HG02938 (cell line): ENCODE results near the gene SKI.
A peak's percentile ranks its signal among the peaks of the same experiment; 100 is the strongest.

ENCODE experiments used
- ATAC-seq: cut with Tn5 transposase; IDR thresholded peaks from one replicate; pipeline ENCODE4 v1.9.1; 2021; ENCODE audit warnings: mild to moderate bottlenecking, moderate library complexity; ENCODE audit not compliant: unreplicated experiment

SKI gene

GRCh38 chr1:2193514-2194281 lies 34.4 kb upstream of the SKI start:
- ATAC-seq = no peak

DNA sequence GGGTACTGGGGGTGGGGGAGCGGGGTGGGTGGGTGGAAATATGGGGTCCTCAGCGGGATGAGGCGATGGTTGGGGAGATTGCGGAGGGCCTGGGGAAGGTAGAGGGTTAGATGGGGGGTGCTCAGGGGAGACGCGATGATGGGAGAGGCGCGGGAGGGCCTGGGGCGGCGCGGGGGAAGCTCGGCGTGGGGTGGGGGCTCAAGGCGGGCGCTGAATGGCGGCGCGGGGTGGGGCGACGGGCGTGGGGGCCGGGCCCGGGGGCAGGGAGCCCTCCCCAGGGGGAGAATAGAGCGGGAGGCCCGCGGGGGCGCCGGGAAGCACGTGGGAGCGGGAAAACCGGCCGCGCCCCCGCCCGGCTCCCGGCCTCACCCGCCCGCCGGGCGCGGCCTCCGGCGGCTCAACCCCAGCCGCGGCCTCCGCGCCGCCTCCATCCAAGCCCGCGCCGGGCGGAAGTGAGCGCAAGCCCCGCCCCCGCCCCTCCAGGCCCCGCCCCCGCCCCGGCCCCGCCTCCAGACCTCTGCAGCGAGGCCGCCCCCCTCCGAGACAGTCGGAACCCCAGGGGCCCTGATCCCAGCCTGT lies 33.7 kb upstream of the SKI start, which contains the start of gene FAAP20:
FAAP20 (minus strand) TSS at position 454 of the 579 bp plus-strand sequence; CDS start at position 431, 23 bp downstream.
- peak; percentile 48 for ATAC-seq

- ATAC-seq = peak; percentile 58
Measured at GRCh38 chr1:2194898-2195673, 33.0 kb upstream of the SKI start.

GRCh38 chr1:2195785-2196184 lies 32.3 kb upstream of the SKI start:
- ATAC-seq = no peak

GRCh38 chr1:2196901-2197638 lies 31.0 kb upstream of the SKI start:
- ATAC-seq = no peak

- no peak for ATAC-seq
Measured at GRCh38 chr1:2197707-2198165, 30.4 kb upstream of the SKI start.

DNA sequence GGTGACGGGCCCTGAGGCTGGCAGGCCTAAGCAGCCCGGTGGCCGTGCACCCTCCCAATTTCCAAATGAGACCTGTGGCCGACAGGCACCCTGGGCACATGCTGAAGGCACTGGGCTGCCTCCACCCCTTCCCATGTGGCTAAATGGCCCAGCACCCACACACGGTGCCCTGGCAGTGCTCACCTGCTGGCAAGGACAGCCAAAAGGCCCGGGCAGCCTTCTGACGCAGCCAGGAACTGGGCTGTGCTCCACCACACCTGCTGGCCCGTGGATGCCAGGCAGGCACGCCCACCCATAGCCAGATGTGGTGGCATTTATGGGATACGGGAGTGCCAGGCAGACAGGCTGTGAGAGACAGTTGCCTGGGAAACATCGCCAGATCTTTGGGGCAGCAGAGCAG lies 29.5 kb upstream of the SKI start:
- ATAC-seq = no peak

- peak; percentile 35 for ATAC-seq
Measured at GRCh38 chr1:2199042-2199810, 28.9 kb upstream of the SKI start.

DNA sequence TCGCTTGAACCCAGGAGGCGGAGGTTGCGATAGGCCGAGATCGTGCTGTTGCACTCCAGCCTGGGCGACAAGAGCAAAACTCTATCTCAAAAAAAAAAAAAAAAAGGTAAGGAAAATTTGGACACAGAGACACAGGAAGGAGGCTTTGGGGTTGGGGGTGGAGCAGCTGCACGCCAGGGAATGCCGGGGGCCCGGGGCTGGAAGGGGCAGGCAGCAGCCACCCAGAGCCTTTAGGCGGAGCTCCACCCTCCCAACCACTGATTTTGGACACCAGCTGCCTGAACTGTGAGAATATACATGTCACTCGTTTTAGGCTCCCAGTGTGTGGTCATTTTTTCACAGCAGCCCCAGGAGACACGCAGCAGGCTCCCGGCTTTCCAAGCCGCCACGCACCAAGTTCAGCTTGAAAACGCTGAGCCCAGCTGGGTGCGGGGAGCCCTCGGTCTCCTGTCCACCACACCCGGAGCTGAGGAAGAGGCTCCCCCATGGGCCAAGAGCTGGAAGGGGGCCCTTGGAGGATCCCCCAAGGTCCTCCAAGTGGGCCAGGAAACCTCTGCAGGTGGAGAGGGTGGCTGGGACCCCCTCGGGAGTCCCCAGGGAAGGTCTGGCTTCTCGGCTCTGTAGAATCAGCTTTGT lies 27.7 kb upstream of the SKI start:
- ATAC-seq = no peak

GRCh38 chr1:2201062-2201461 lies 27.1 kb upstream of the SKI start:
- ATAC-seq = no peak

DNA sequence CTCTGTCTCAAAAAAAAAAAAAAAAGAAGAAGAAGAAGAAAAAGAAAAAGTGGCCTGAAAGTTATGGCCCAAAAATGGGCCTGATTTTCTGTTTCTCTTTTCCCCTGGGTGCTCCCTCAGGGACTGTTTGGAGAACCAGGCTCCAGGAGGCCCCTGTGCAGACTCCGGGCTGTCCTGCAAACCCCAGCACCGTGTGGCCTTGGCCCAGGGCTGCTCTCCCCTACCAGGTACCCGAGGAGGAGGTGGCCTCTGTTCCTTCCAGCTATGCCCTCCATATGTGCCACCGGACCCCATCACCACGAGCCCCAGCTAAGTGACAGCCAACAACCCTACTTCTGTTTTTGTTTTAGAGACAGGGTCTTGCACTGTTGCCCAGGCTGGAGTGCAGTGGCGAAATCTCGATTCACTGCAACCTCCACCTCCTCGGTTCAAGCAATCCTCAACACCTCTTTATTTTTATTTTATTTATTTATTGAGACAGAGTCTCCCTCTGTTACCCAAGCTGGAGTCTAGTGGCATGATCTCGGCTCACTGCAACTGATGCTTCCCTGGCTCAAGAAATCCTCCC lies 26.0 kb upstream of the SKI start:
- no peak for ATAC-seq

DNA sequence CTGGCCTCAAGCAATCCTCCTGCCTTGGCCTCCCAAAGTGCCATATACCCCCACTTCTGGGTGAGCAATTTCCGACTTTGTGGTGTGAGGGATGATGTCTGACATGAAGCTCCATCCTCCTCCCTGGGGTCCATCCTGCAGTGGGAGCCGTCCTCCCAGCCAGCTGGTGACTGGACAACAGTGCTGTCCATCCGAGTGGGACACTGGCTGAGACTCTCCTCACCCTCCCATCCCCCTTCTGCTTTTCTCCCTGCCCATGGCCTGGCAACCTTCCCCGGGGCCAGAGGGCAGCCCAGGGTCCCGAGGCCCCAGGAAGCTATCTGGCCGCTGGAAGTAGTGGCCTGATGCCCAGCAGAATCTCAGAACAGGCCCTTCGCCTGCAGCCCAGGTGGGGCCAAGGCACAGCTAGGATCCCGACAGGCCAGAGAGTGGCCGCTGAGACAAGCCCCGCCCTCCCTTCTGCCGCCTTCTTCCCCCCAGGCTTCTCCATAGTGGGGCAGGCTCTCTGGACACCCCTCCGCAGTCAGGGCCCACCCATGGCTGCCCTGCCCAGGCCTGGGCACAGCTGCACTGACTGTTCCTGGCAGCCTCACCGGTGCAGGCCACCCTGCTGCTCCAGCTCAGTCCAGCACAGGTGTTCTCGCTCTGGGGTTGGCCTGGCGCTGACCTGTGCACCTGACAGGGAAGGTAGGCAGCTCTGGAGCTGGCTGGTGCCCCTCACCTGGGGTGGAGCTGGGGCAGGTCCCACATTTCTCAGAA lies 25.1 kb upstream of the SKI start:
- no peak for ATAC-seq

DNA sequence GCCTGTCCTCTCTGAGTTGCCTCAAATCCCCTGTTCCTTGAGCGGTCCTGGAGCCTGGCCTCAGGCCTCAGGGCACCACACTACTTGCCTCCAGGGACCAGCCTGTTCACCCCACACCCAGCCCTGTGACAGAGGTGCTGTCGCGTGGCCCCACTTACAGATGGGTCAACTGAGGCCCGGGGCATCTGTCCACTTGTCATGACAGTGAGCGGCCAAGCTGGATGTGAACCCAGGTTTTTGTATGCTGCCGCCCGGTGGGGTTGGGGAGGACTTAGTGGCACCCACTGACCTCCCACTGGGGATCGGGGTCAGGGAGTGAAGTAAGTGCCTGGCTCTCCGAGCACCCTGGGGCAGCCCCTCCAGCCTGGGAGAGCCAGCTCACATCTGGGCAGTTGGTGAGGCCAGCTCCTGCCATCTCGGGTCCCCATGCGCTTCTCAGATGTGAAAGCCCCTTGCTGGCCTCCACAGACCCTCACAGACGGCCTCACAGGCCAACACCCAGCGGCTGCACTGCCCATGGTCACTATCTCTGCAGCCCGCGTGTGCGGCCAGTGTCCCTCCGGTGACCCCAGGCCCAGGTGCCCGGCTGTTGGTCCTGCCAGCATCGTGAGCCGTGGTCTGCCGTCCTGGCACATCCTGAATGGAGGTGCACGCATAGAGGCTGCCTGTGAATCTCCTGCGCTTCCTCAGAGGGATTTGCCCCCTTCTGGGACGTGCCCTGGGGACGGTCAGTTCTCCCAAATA lies 24.3 kb upstream of the SKI start:
- ATAC-seq = no peak

DNA sequence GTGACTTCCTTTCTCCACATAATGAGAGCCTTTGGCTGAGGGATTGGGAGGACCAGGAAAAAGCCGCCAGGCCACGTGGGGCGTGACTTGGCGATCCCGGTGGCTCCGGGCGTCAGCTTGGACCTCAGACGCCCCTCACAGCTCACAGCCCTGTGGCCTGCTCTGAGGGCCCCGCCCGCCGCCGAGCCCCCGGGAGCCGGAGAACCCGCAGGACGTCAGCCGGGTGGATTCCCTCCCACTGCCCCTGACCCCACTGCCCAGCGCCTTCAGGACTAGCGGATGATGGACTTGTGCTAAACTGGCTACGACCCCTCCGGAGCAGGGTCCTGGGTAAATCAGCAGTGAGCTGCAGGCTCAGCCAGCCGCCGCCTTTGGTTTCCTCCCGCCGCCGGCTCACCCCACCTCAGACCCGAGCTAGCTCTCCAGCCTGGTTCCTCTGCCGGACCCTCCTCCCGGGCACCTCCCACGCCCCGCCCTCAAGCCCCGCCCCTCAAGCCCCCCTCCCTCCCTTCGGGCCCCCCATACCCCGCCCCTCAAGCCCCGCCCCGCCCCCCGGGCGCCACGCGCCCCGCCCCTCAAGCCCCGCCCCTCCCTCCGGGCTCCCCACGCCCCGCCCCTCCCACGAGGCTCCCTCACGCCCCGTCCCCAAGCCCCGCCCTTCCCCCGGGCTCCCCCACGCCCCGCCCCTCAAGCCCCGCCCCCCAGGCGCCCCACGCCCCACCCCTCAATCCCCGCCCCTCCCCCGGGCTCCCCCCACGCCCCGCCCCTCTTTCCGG lies 23.5 kb upstream of the SKI start:
- no peak for ATAC-seq

DNA sequence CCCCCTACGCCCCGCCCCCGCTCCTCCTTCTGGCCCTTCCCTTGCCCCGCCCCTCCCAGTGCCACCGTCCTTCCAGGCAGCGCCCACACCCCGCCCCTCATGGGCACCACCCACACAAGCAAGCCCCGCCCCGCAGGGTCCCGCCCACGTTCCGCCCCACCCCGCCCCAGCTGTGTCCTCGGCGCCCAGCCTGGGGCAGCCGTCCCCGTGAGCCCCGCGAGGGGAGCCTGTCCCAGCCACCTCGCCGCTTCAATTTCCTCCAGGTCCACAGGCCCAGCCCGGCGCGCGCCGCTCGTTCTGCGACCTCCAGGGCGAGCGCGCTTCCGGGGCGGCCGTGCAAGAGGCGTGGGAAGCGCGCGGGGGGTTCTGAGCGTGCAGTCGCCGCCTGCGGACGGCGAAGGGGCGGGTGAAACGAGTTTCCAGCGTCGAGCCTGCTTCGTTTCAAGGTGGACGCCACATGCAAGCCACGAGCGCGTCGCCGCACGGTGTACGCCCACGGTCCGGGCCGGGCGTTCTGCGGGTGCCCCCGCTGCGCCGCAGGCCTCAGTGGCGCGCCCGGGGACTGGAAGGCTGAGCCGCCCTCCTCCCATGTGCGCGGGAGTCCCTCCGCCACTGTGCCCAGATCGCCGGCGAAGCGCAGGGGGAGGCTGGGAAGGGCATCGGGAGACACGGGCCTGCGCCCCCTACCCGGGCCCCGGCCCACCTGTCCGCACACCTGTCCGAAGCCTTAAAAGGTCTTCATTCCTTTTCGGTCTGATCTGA lies 22.7 kb upstream of the SKI start:
- peak; percentile 63 for ATAC-seq

DNA sequence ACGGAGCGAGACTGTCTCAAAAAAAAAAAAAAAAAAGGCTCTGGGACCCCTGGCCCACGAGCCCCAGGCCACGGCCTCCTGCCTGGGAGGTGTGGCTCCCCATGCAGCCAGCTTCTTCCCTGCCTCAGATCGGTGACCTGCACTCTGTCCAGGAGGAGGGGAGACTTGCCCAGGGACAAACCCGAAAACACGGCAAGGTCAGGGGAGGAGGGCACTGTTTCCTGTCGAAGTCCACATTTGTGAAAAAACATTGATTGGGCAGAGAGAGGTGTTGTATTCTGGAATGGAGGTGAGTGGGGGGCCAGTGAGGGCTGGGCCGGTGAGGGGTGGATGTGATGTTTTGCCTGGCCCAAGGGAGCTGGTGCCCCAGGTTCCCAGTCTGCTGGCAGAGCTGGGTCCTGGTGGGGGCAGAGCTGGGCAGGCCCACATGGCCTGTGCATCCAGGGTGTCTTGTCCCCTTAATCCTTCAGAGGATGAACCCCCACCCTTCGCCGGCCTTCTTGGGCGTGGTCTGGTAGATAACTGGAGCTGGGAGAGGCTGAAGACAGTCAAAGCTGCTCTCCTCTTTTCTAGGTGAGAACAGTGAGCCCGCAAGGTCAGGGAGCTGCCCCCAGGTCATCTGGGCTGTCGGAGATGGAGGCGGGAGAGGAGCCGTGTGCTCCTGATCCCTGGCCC lies 21.2 kb upstream of the SKI start:
- ATAC-seq = no peak
